ENCODE measurements around the gene DOC2A. TPM values are rescaled to one million over a fixed set of nuclear protein-coding genes. Genes with fewer than 3 reads are reported as not detected.
A peak's percentile ranks its signal among the peaks of the same experiment; 100 is the strongest.

The DOC2A gene
- total and polyA plus RNA-seq, 9 of the 15 experiments (the other 6 are each of a cell fraction or from before 2014, with no cell fraction given), result 0.03 to 0.38 (median 0.28) TPM; not detected in 1

DNA sequence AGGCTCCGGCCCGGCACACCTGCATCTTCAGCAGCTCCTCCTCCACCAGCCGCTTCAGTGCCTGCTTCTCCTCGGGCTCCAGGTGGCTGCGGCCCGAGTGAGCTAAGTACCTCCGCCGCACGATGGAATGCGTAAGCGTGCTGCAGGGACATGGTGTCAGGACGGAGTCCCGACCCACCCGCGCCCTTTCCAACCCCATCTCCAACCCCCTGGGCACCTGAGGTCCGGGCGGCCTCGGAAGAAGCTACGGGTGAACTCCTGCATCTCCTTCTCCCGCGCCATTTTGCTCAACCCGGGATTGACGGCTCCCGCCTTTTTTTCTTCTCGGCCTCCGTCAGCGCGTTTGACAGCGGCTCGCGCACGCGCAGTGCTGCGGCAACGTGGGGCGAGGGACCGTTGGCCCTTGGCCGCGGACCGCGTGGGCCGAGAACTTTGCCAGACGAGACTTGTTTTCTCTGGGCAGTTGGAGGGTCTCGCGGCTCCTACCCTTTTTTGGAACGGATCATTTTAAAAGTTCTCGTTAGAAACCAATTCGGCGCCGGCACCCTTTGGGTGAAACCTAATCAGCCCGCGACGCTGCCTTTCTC is 15.4 kb downstream of the DOC2A start, which contains the start of gene HIRIP3 (continued):
- TF ChIP-seq, protein P1, sequence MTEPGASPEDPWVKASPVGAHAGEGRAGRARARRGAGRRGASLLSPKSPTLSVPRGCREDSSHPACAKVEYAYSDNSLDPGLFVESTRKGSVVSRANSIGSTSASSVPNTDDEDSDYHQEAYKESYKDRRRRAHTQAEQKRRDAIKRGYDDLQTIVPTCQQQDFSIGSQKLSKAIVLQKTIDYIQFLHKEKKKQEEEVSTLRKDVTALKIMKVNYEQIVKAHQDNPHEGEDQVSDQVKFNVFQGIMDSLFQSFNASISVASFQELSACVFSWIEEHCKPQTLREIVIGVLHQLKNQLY (CRISPR knock-in tag; conservative IDR thresholded peaks at IDR 0.05), result no peak
- TF ChIP-seq, protein P2, sequence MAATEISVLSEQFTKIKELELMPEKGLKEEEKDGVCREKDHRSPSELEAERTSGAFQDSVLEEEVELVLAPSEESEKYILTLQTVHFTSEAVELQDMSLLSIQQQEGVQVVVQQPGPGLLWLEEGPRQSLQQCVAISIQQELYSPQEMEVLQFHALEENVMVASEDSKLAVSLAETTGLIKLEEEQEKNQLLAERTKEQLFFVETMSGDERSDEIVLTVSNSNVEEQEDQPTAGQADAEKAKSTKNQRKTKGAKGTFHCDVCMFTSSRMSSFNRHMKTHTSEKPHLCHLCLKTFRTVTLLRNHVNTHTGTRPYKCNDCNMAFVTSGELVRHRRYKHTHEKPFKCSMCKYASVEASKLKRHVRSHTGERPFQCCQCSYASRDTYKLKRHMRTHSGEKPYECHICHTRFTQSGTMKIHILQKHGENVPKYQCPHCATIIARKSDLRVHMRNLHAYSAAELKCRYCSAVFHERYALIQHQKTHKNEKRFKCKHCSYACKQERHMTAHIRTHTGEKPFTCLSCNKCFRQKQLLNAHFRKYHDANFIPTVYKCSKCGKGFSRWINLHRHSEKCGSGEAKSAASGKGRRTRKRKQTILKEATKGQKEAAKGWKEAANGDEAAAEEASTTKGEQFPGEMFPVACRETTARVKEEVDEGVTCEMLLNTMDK (IDR thresholded peaks at IDR 0.05; ENCODE audit: borderline replicate concordance, insufficient read depth, low read depth, low read length, poor library complexity, severe bottlenecking), result no peak
- no peak for TF ChIP-seq PCBP1 (IDR thresholded peaks at IDR 0.05; ENCODE audit: low read depth, low read length, poor library complexity, severe bottlenecking)
- TF ChIP-seq ZNF76 (CRISPR knock-in tag; IDR thresholded peaks at IDR 0.05; ENCODE audit: borderline replicate concordance), result no peak
- no peak for TF ChIP-seq GABPA (tag; conservative IDR thresholded peaks at IDR 0.05; ENCODE audit: low read depth)
- TF ChIP-seq, protein P3, sequence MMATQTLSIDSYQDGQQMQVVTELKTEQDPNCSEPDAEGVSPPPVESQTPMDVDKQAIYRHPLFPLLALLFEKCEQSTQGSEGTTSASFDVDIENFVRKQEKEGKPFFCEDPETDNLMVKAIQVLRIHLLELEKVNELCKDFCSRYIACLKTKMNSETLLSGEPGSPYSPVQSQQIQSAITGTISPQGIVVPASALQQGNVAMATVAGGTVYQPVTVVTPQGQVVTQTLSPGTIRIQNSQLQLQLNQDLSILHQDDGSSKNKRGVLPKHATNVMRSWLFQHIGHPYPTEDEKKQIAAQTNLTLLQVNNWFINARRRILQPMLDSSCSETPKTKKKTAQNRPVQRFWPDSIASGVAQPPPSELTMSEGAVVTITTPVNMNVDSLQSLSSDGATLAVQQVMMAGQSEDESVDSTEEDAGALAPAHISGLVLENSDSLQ (IDR thresholded peaks at IDR 0.05), result peak; percentile 88
- no peak for TF ChIP-seq ZNF586 (CRISPR knock-in tag; conservative IDR thresholded peaks at IDR 0.05)
- no peak for TF ChIP-seq PRPF4 (IDR thresholded peaks at IDR 0.05; ENCODE audit: insufficient read depth, low read depth, low read length, poor library complexity, severe bottlenecking)
- TF ChIP-seq ZNF512 (tag; IDR thresholded peaks at IDR 0.05), result no peak
- TF ChIP-seq ZNF57 (CRISPR knock-in tag; IDR thresholded peaks at IDR 0.05), result no peak
- no peak for TF ChIP-seq ZBTB5 (IDR thresholded peaks at IDR 0.05)
- peak; percentile 48 for TF ChIP-seq HMGN3 (IDR thresholded peaks at IDR 0.05; ENCODE audit: borderline replicate concordance, extremely low read depth, insufficient read length, low read depth, low read length)
- no peak for TF ChIP-seq CHD4 (IDR thresholded peaks at IDR 0.05; ENCODE audit: insufficient read depth, insufficient replicate concordance, low read depth, low read length, poor library complexity, severe bottlenecking)
- TF ChIP-seq KAT2B (IDR thresholded peaks at IDR 0.05; ENCODE audit: low read depth, low read length), result no peak
- no peak for TF ChIP-seq LEF1 (IDR thresholded peaks at IDR 0.05)
- TF ChIP-seq ZNF717 (CRISPR knock-in tag; IDR thresholded peaks at IDR 0.05), result no peak
- no peak for TF ChIP-seq ZBTB8A (IDR thresholded peaks at IDR 0.05; ENCODE audit: partially characterized antibody)
